A549 (cell line): ENCODE results near the gene MDC1.

Experiments
- CTCF ChIP-seq: fragments of >200 bp; sonication (Bioruptor Twin); formaldehyde crosslinking; IDR thresholded peaks from 3 replicates; pipeline ENCODE4 v1.5.1; 2016
- EP300 ChIP-seq, 2 experiments: fragments of >200 bp; sonication (Bioruptor Twin); formaldehyde crosslinking; IDR thresholded peaks; 2 replicates in 1 of 2; 3 replicates in 1 of 2; pipeline ENCODE4 v1.6.1; 2016 to 2017
- FOSL2 ChIP-seq, 2 experiments: fragments of 450-650 bp in 1 of 2; fragments of >200 bp in 1 of 2; sonication (Bioruptor Twin) in 1 of 2; formaldehyde crosslinking; IDR thresholded peaks; 2 replicates each; pipeline versions ENCODE4 v1.5.0 to v1.6.1; 2016 to 2020; ENCODE audit warnings: mild to moderate bottlenecking in 1 of 2, moderate library complexity in 1 of 2
- HDAC2 ChIP-seq: fragments of 200-600 bp; sonication (generic); IDR thresholded peaks from 2 replicates; pipeline ENCODE4 v1.6.1; 2016
- JUNB ChIP-seq: fragments of >200 bp; sonication (Bioruptor Twin); formaldehyde crosslinking; IDR thresholded peaks from 2 replicates; pipeline ENCODE4 v1.6.1; 2016
- MYC ChIP-seq: IDR thresholded peaks from 2 replicates; pipeline ENCODE4 v1.6.1; 2012; ENCODE audit warnings: mild to moderate bottlenecking, inconsistent platforms, low read length, improper control_type of control experiment, borderline replicate concordance
- NFE2L2 ChIP-seq: fragments of 150-350 bp; conservative IDR thresholded peaks from 2 replicates; pipeline ENCODE4 v1.6.1; 2014; ENCODE audit warnings: low read length
- NPAS2 ChIP-seq: fragments of 250-450 bp; sonication (Bioruptor Pico); IDR thresholded peaks from 2 replicates; pipeline ENCODE4 v1.8.0; 2022; ENCODE audit warnings: mild to moderate bottlenecking, moderate library complexity, borderline replicate concordance
- POLR2A ChIP-seq: IDR thresholded peaks from 2 replicates; pipeline ENCODE4 v1.6.1; 2012; ENCODE audit warnings: mild to moderate bottlenecking, low read length
- POLR2AphosphoS2 ChIP-seq: conservative IDR thresholded peaks from 2 replicates; pipeline ENCODE4 v1.6.1; 2012; ENCODE audit warnings: low read length, improper control_type of control experiment, inconsistent platforms
- SMC3 ChIP-seq: fragments of >200 bp; sonication (Bioruptor Twin); formaldehyde crosslinking; IDR thresholded peaks from 3 replicates; pipeline ENCODE4 v1.6.1; 2018; ENCODE audit warnings: inconsistent platforms
- SREBF2 ChIP-seq: fragments of 450-650 bp; IDR thresholded peaks from 2 replicates; pipeline ENCODE4 v1.6.1; 2014; ENCODE audit warnings: mild to moderate bottlenecking, moderate library complexity
- TF ChIP-seq, protein P1 (sequence below): fragments of 150-350 bp; IDR thresholded peaks from 2 replicates; pipeline ENCODE4 v1.6.1; 2014; ENCODE audit warnings: low read depth, mild to moderate bottlenecking, low read length
- TF ChIP-seq, protein P2 (sequence below): IDR thresholded peaks from 2 replicates; pipeline ENCODE4 v1.6.1; 2012

DNA sequence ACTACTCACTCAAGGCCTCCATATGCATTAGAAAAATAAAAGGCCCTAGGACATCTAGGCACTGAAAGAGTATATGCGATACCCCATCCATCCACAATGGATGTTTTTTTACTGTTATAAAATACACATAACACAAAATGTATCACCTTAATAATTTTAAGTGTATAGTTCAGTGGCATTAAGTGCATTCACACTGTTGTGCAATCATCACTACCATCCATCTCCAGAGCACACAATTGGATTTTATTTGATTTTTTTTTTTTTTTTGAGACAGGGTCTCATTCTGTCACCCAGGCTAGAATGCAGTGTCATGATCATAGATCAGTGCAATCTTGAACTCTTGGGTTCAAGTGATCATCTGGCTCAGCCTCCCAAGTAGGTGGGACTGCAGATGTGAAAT is 2.8 kb downstream of the MDC1 start:
- TF ChIP-seq CTCF (no peak), POLR2A (no peak), MYC (no peak), FOSL2 (IDR thresholded peaks at IDR 0.05) (no peak), FOSL2 (CRISPR knock-in tag; IDR thresholded peaks at IDR 0.05) (no peak), NFE2L2 (no peak), EP300 (IDR thresholded peaks at IDR 0.05) (no peak), SMC3 (no peak), SREBF2 (no peak), HDAC2 (no peak), POLR2AphosphoS2 (no peak), NPAS2 (CRISPR knock-in tag) (no peak), JUNB (no peak)
- TF ChIP-seq, protein P1, sequence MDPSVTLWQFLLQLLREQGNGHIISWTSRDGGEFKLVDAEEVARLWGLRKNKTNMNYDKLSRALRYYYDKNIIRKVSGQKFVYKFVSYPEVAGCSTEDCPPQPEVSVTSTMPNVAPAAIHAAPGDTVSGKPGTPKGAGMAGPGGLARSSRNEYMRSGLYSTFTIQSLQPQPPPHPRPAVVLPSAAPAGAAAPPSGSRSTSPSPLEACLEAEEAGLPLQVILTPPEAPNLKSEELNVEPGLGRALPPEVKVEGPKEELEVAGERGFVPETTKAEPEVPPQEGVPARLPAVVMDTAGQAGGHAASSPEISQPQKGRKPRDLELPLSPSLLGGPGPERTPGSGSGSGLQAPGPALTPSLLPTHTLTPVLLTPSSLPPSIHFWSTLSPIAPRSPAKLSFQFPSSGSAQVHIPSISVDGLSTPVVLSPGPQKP = no peak
- TF ChIP-seq, protein P2, sequence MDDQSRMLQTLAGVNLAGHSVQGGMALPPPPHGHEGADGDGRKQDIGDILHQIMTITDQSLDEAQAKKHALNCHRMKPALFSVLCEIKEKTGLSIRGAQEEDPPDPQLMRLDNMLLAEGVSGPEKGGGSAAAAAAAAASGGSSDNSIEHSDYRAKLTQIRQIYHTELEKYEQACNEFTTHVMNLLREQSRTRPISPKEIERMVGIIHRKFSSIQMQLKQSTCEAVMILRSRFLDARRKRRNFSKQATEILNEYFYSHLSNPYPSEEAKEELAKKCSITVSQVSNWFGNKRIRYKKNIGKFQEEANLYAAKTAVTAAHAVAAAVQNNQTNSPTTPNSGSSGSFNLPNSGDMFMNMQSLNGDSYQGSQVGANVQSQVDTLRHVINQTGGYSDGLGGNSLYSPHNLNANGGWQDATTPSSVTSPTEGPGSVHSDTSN = no peak
